Breast epithelium (tissue), 3 donors: Measurements from ENCODE around the gene U2AF2.

Experiments used
- POLR2A ChIP-seq: fragments of 450-650 bp; IDR thresholded peaks from one replicate; pipeline ENCODE4 v1.6.1; 2016; ENCODE audit warnings: antibody characterized with exemption, mild to moderate bottlenecking, moderate library complexity
- TF ChIP-seq, protein P1 (sequence below), 3 donors: fragments of 450-650 bp; IDR thresholded peaks; one replicate each; pipeline ENCODE4 v1.5.1; 2016 to 2017; ENCODE audit warnings: antibody characterized with exemption in 3 of 3, mild to moderate bottlenecking in 3 of 3, moderate library complexity in 3 of 3

GRCh38 chr19:55655648-55656040 lies 809 bp downstream of the U2AF2 start:
- TF ChIP-seq, protein P1, sequence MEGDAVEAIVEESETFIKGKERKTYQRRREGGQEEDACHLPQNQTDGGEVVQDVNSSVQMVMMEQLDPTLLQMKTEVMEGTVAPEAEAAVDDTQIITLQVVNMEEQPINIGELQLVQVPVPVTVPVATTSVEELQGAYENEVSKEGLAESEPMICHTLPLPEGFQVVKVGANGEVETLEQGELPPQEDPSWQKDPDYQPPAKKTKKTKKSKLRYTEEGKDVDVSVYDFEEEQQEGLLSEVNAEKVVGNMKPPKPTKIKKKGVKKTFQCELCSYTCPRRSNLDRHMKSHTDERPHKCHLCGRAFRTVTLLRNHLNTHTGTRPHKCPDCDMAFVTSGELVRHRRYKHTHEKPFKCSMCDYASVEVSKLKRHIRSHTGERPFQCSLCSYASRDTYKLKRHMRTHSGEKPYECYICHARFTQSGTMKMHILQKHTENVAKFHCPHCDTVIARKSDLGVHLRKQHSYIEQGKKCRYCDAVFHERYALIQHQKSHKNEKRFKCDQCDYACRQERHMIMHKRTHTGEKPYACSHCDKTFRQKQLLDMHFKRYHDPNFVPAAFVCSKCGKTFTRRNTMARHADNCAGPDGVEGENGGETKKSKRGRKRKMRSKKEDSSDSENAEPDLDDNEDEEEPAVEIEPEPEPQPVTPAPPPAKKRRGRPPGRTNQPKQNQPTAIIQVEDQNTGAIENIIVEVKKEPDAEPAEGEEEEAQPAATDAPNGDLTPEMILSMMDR (IDR thresholded peaks at IDR 0.05), result no peak
- TF ChIP-seq POLR2A, result no peak
